ENCODE measurements around the gene PNLIPRP3. TPM values are rescaled to one million over a fixed set of nuclear protein-coding genes. Genes with fewer than 3 reads are reported as not detected.

Gene PNLIPRP3
- total RNA-seq, 2 experiments from 2014 or later = not detected

- intact Hi-C loops (cut with DNase I, micrococcal nuclease) = no loop called here
- H3K36me3 ChIP-seq (ENCODE audit: insufficient read depth, low read length) = no peaks in the 10 kb centered on the region
- ChIA-PET CTCF (no interaction called here), POLR2A (no interaction called here)
- no peaks in the 10 kb centered on the region for H3K36me3 Mint-ChIP-seq (ENCODE audit: low read depth)
- no peak overlapping the region for H3K27ac Mint-ChIP-seq
- no peak overlapping the region for H3K27ac ChIP-seq (ENCODE audit: low read depth in 1 of 2, low read length in 2 of 2)
- DNase-seq (no peak), ATAC-seq (ENCODE audit: poor library complexity) (no peak)
- no peaks in the 10 kb centered on the region for H3K27me3 ChIP-seq (ENCODE audit: control insufficient read depth in 1 of 2, insufficient read depth in 2 of 2, low read length in 2 of 2)
- H3K4me3 Mint-ChIP-seq = no peak overlapping the region
- H3K27me3 Mint-ChIP-seq = no peaks in the 10 kb centered on the region
- H3K4me1 Mint-ChIP-seq (ENCODE audit: low read depth) = no peaks in the 10 kb centered on the region
- H3K9me3 ChIP-seq (ENCODE audit: control insufficient read depth in 1 of 2, insufficient read depth in 1 of 2, low read length in 2 of 2) = peaks cover 4 to 9% of the 10 kb centered on the region in 2 experiments
- TF ChIP-seq, protein P1, sequence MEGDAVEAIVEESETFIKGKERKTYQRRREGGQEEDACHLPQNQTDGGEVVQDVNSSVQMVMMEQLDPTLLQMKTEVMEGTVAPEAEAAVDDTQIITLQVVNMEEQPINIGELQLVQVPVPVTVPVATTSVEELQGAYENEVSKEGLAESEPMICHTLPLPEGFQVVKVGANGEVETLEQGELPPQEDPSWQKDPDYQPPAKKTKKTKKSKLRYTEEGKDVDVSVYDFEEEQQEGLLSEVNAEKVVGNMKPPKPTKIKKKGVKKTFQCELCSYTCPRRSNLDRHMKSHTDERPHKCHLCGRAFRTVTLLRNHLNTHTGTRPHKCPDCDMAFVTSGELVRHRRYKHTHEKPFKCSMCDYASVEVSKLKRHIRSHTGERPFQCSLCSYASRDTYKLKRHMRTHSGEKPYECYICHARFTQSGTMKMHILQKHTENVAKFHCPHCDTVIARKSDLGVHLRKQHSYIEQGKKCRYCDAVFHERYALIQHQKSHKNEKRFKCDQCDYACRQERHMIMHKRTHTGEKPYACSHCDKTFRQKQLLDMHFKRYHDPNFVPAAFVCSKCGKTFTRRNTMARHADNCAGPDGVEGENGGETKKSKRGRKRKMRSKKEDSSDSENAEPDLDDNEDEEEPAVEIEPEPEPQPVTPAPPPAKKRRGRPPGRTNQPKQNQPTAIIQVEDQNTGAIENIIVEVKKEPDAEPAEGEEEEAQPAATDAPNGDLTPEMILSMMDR (IDR thresholded peaks at IDR 0.05) = no peak
- H3K9me3 Mint-ChIP-seq = peaks cover 12% of the 10 kb centered on the region
- no peaks in the 10 kb centered on the region for H3K4me1 ChIP-seq (ENCODE audit: insufficient read depth, low read length)
- H3K4me3 ChIP-seq (ENCODE audit: low read length) = no peak overlapping the region
These were observed 24.2 kb downstream of the PNLIPRP3 start for GRCh38 chr10:116451711-116452337.

DNA sequence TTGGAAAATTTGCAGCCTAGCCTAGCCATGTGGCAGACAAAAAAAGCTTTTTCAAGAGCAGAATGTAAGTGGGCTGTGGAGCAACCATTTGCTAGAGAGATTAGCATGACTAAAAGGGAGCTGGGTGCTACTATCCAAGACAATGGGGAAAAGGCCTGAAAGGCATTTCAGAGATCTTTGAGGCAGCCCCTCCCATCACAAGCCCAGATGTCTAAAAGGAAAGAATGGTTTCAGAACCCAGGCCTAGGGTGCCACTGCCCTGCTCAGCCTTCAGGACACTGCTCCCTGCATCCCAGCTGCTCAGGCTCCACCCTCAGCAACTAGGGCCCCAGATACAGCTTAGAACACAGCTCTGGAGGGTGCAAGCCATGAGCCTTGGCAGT is 24.7 kb downstream of the PNLIPRP3 start:
- Histone ChIP-seq H3K36me3 (ENCODE audit: insufficient read depth, low read length) (no peaks in the 10 kb centered on the region), H3K4me3 (ENCODE audit: low read length) (no peak overlapping the region), H3K4me1 (ENCODE audit: insufficient read depth, low read length) (no peaks in the 10 kb centered on the region), H3K9me3 (ENCODE audit: control insufficient read depth in 1 of 2, insufficient read depth in 1 of 2, low read length in 2 of 2) (peaks cover 4 to 9% of the 10 kb centered on the region in 2 experiments), H3K27me3 (ENCODE audit: control insufficient read depth in 1 of 2, insufficient read depth in 2 of 2, low read length in 2 of 2) (no peaks in the 10 kb centered on the region), H3K27ac (ENCODE audit: low read depth in 1 of 2, low read length in 2 of 2) (no peak overlapping the region)
- TF ChIP-seq, protein P1 (IDR thresholded peaks at IDR 0.05) = no peak
- no peak for ATAC-seq (ENCODE audit: poor library complexity)
- intact Hi-C loops (cut with DNase I, micrococcal nuclease) = no loop called here
- Mint-ChIP-seq H3K36me3 (ENCODE audit: low read depth) (no peaks in the 10 kb centered on the region), H3K4me1 (ENCODE audit: low read depth) (no peaks in the 10 kb centered on the region), H3K27me3 (no peaks in the 10 kb centered on the region), H3K4me3 (no peak overlapping the region), H3K27ac (no peak overlapping the region), H3K9me3 (peaks cover 12% of the 10 kb centered on the region)
- DNase-seq = no peak
- ChIA-PET POLR2A (no interaction called here), CTCF (no interaction called here)

GRCh38 chr10:116457488-116457887 is 29.8 kb downstream of the PNLIPRP3 start:
- H3K9me3 Mint-ChIP-seq = peaks cover 5% of the 10 kb centered on the region
- Histone ChIP-seq H3K4me1 (ENCODE audit: insufficient read depth, low read length) (no peaks in the 10 kb centered on the region), H3K9me3 (ENCODE audit: control insufficient read depth in 1 of 2, insufficient read depth in 1 of 2, low read length in 2 of 2) (peaks cover under 1 to 10% of the 10 kb centered on the region in 2 experiments), H3K36me3 (ENCODE audit: insufficient read depth, low read length) (no peaks in the 10 kb centered on the region), H3K4me3 (ENCODE audit: low read length) (no peak overlapping the region), H3K27ac (ENCODE audit: low read depth in 1 of 2, low read length in 2 of 2) (no peak overlapping the region), H3K27me3 (ENCODE audit: control insufficient read depth in 1 of 2, insufficient read depth in 2 of 2, low read length in 2 of 2) (no peaks in the 10 kb centered on the region)
- H3K4me3 Mint-ChIP-seq = no peak overlapping the region
- no peaks in the 10 kb centered on the region for H3K4me1 Mint-ChIP-seq (ENCODE audit: low read depth)
- no peaks in the 10 kb centered on the region for H3K36me3 Mint-ChIP-seq (ENCODE audit: low read depth)
- intact Hi-C loops (cut with DNase I, micrococcal nuclease) = no loop called here
- TF ChIP-seq, protein P1 (IDR thresholded peaks at IDR 0.05) = no peak
- POLR2A ChIA-PET = no interaction called here
- DNase-seq (no peak), ATAC-seq (ENCODE audit: poor library complexity) (no peak)
- no peaks in the 10 kb centered on the region for H3K27me3 Mint-ChIP-seq
- H3K27ac Mint-ChIP-seq = no peak overlapping the region
- CTCF ChIA-PET = no interaction called here
